Stimulated activated CD4-positive, alpha-beta T cell treated with anti-CD3 and anti-CD28 coated beads, Interleukin-2, amount 100 ng/mL, for 24 hours (primary cell): ENCODE results near the gene WFDC5.
"Not testable (repeated sequence)": the region's sequence is repeated elsewhere in the genome, so short reads cannot be mapped to it uniquely, and the experiment has no call there.

Source experiments
- DNase-seq, 2 donors: peaks; one replicate each; pipeline ENCODE4 v3.0.0-alpha.2; 2020

Gene WFDC5

DNA sequence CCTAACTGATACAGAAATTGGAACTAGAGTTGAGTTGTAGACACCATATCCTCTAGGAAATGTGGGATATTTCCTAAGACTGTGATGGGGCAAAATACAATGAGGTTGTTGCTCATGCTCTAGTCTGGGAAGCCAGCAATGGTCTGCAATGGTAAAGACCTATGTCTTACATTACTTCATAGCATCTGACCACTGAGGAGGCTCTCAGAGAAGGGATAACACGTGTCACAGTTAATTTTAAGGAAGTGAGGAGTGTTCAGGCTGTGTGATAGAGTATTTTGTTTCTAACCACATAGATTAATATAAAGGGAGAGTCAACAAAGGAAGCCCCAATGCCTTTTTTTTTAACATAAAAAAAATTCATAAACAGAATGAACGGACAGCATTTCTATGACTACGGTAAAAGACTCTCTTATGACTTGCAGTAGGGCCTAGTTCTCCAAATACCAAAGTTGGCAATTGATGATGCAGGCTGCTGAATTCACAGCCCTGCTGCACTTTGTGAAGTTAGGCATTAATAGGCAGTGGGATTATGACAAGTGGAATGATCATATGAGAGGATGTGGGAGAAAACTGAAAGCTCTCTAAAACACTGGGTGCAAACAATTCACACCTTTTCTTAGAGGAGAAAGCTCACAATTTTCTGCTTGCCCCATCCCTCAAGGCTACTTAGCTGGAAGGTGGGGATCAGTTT is 27.7 kb downstream of the WFDC5 start:
- DNase-seq: no peak

DNA sequence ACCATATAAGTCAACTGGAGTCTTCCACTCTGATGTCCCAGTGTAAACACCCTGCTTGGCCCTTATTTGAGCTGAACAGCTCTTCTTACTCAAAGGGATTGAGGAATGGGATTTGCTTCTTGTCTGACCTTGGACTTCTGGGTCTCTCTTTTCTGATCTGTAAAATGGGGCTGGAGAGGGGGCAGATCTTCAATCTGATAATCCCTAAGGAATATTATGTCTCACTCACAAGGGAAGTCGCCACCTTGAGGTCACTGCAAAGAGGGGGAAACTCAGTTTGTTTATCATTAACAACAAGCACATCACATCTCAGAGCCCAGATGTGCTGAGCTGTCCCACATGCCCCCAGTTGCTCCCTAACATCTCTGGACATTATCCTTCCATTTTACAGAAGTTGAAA is 29.1 kb downstream of the WFDC5 start:
- no peak for DNase-seq

DNA sequence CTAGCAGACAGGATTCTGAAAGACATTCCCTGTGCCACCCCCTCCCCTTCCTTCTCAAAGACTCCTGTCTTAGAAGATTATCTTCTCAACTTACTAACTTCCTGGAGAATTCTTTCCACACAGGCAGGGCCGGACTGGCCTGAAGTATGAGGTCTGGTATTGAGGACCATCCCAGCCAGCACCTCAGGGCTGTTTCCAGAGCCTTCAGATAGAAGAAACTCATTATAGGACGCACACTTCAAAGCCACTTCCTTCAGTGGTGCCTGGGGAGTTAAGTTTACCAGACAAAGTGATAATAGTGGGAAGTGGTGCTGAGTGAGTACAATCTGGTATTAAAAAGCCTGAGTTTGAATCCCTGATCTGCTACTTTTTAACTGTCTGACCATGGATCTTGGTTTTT is 29.7 kb downstream of the WFDC5 start:
- no peak for DNase-seq

DNA sequence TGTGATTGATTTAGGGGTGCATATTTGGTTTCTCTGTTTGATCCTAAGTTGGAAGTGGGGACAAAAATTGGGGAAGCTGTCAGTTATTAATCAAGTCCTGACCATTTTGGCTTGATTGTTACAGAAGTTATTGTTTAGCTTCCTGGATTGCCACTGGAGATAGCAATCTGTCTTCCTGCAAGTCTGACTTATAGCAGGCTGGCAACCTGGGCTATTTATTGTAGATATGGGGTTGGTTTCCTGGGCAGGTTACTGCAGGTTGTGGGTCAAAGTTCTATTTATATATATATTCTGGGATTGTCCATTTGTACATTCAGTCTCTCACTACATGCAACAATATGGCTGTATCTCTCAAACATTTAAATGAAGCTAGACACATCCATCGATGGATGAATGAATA is 31.8 kb downstream of the WFDC5 start:
- DNase-seq: no peak

DNA sequence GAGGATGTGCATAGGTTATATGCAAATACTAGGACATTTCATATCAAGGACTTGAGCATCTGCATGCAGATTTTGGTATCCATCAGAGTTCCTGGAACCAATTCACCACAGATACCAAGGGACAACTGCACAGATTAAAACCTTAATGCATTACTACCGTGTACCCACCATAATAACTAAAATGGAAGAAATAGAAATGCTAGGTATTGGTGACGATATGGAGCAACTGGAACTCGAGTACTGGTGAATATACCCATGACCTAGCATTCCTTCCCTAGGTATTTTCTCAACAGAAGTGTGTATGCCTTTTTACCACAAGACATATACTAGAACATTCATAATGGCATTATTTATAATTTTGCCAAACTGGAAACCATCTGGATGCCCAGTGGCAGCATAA is 32.5 kb downstream of the WFDC5 start:
- DNase-seq: no peak

DNA sequence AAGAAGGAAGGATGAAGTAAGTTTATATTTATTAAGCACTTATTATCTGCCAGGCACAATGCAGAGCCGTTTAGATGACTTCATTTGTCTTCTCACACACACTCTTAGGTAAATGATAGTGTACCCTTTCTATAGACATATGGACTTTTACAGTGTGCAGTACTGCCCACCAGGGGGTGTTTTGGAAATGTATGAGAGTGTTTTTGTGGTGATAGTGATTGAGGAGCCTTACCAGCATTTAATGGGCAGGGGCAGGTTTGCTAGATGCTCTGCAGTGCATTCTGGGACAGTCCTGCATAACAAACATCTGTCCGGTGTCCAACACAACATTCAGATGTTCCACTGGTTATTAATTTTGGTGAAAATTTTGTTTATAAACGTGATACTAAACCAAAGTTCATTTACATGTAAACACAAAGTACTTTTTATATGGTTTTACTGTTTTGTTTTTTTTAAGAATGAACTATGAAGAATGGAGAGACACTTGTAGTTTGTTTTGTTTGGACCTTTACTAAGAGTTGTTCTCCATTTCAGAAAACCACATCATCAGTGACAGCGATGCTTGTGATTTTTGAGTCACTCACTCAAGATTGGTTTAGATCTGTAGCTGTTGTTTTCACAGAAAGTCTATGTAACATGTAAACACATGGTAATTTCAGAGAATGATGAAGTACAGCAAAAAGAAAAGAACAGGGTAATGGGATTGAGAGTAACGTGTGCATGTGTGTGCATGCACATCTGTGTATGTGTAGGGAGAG is 33.9 kb downstream of the WFDC5 start:
- DNase-seq: no peak

DNA sequence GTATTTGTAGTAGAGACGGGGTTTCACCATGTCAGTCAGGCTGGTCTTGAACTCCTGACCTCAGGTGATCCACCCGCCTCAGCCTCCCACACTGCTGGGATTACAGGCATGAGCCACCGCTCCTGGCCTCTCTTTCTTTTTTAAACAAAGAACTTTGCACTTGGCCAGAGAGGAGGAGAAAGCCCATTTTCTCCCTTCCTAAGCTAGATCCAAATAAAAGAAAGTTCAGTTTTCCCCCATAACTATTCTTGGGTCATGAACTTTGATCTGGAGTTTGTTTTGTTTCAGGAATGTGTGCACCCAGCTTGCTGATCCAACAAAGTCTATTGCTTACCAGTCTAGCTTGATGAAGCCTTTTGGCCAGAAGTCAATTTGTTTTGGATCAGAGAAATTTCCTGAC is 37.4 kb downstream of the WFDC5 start:
- DNase-seq: no peak

DNA sequence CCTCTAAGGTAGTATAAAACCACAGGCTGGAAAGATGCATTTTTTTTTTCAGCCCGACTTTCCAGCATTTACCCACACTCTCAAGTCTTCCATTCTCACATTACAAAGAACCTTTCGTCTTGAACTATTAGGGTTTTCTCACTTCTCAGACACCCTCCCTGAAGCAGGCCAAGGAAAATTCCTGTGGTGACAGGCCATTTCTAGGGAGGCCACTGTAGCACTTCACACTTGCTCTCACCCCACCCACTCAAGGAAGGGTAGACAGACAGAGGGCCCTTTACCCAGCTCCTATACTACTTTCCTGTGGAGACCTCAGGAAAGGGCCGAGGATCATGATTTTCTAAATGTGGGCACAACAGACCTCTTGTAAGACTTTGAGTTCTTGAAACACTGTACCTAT is 41.8 kb downstream of the WFDC5 start:
- no peak for DNase-seq

DNA sequence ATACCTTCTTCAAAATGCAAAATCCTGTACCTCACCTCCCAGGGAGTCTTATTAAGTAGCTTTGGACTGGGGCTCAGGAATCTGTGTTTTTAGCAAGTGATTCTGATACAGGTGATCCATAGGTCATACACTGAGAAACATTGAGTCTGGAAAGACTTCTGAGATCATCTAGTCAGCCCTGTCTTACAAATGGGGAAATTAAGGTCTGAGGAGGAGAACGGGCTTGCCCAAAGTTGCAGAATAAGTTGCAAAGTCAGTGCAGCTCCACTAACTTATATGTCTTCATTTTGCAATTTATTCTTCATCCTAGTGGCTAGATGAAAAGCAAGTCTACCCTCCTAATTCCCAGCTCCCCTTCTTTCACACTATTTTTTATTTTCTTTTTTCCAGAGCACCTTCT is 42.9 kb downstream of the WFDC5 start:
- no peak for DNase-seq

DNA sequence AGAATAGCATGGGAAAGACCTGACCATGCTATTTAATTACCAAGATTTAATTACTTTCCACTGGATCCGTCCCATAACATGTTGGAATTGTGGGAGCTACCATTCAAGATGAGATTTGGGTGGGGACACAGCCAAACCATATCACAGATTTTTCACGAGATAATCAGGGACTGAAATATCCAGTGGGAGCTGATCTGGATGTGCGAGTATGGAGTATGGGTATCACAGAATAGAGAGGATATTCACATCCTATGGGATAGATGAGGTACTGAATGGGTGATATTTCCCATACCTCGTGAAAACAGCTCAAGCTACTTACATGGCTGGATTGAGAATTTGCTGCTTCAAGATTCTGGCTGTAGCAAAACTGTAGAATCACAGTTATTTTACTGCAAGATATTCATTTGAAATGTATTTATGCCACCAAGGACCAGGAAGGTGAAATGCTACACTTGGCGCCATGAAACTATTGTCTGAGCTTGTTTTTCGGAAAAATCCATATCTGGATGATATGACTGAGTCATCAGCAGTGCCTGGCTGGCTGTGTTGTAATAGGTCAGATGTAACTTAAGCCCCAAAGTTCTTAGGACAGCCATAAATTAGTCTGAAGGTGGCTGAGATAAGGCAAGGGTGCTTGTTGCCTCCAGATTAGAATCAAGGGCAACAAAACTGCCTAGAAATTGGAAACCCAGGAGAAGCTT is 43.9 kb downstream of the WFDC5 start:
- DNase-seq: no peak

DNA sequence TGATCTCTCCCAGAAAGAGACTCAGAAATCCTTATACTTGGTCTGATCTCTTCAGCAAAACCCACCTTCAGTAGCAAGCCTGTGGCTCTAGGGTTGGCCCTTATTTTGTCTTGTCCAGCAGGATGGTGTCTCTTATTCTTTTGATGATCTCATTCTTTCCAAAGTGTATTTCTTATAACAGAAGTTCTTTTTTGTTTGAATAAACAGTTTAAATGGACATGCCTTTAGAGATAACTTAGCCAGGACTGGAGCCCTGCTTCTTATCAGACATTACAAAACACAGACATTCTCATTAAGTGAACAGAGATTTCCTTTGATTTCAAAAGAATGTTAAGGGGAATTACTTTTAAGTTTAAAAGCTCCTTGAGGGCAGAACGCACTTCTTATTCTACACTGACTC is 45.7 kb downstream of the WFDC5 start:
- DNase-seq: no peak

DNA sequence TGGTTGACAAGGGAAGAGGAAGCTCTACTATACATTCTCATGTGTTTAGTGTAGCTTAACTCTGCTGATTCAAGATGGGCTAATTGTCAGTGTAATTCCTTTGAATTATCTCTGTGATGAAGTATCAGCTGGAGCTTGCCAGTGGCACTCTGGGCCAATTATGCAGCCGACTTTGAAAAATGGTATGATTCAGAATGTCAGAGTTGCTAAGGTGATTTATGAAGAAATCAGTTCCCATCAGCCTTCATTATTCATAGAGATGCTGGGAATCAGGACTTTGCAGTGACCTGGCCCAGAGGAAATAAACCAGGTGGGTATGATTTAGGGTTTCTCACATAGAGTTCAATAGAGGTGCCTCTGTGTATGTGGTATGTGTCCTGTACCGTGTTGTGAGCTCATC is 47.4 kb downstream of the WFDC5 start:
- no peak for DNase-seq

DNA sequence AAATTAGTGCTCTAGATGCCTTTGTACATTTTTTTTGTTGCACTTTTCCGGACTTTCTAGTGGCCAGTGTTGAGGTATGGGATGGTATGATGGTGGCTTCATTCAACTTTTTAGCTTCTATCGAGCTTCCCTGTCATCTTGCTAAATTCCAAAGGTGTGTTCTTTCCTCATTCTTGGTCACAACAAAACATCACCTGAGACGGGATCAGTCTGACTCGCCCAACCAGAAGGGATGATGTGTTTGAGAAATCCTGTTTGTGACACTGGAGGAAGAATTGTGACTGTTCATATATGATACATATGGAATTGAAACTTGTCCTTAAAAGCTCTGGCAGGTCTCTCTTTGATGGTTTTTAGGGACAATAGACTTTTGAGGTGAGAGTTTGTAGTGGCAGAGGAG is 47.9 kb downstream of the WFDC5 start:
- DNase-seq: no peak

DNA sequence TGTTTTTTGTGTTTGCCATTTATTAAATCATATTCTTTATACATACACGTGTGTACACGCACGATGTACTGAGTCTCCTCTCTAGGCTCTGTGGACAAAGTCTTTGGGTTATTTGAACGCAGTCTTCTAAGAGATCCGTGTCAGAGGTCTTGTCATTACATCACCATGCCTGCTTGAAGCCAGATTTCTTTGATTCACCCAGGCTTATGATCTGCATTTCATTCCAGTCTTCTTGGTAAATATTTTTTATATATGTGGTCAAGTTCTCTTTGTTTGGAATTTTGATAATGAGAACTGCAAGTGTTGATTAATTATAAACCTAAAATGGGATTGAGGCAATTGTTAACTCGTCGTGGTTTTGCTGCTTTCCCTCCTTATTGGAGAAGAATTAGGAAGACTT is 48.6 kb downstream of the WFDC5 start:
- no peak for DNase-seq

DNA sequence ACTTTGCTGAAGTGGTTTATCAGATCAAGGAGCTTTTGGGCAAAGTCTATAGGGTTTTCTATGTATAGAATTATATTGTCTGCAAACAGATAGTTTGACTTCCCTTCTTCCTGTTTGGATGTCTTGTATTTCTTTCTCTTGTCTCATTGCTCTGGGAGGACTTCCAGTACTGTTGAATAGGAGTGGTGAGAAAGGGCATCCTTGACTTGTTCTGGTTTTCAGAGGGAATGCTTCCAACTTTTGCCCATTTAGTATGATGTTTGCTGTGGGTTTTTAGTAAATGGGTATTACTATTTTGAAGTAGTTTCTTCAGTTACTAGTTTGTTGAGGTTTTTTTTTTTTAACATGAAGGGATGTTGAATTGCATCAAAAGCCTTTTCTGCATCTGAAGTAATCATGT is 50.2 kb downstream of the WFDC5 start:
- no peak for DNase-seq

DNA sequence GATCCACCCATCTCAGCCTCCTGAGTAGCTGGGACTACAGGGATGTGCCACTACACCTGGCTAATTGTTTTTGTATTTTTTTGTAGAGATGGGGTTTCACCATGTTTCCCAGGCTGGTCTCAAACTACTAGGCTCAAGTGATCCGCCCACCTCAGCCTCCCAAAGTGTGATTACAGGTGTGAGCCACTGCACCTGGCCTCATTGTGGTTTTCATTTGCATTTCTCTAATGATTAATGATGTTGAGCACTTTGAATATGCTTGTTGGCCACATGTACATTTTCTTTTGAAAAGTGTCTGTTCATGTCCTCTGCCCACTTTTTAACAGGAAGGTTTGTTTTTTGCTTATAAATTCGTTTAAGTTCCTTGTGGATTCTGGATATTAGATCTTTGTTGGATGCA is 51.9 kb downstream of the WFDC5 start:
- DNase-seq: not testable (repeated sequence)

DNA sequence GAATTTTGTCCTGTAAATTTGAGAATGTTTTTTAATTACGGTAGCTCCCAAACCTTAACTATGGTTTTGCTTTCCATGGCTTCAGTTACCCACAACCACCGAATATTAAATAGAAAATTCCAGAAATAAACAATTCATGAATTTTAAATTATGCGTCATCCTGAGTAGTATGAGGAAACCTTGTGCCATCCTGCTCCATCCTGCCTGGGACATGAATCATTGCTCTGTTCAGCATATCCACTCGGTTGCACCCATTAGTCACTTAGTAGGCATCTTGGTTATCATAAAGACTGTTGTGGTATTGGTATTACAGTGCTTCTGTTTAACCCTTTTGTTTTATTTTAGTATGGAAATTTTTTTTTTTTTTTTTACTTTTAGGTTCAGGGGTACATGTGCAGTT is 53.7 kb downstream of the WFDC5 start:
- no peak for DNase-seq

DNA sequence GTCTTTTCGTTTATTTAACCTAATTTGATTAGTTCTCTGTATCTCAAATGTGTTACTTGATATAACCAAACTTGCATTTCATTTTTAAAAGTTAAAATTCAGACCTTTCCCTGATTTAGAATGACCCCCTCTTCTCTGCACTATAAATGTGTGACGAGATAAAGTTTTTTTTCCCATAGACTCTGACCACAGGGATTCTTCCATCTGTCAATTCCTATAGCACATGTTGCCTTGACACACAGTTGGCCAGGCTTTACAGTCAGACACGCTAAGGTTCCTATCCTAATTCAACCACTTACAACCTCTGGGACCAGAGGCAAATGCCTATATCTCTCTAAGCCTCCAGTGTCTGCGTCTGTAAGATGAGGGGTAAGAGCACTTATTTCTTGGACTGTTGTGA is 54.7 kb downstream of the WFDC5 start:
- no peak for DNase-seq
